ENCODE measurements around the gene MUC7.
A peak's percentile ranks its signal among the peaks of the same experiment; 100 is the strongest.

The MUC7 gene

GRCh38 chr4:70505151-70505748 lies 33.3 kb downstream of the MUC7 start:
- TF ChIP-seq CTCF (IDR thresholded peaks at IDR 0.05; ENCODE audit: extremely low read depth, insufficient read depth, missing control alignments), result peak; percentile 95
- in situ Hi-C loops (cut with MboI; ENCODE audit: low pct_unique_long_range_greater_than_20kb, low sequenced_read_pairs, unreplicated experiment), result no loop called here
- DNase-seq (ENCODE audit: low spot score), result peak; percentile 36

DNA sequence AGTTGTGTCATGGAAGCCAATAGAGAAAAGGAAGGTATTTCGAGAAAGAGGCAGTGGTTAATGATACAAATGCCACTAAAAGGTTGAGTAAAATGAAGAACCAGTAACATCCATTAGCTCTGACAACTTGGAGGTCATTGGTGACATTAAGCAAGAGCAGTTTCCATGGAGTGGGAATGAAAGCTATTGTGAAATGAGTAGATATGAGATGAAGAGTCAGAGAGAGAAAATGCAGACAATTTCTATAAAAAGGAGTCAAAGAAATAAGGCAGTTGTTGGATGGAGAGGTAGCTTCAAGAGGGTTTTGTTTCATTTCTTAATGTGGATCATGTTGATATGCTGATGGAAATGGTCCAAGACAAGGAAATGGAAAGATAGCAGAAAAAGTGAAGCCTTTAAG lies 36.8 kb downstream of the MUC7 start:
- in situ Hi-C loops (cut with MboI; ENCODE audit: low pct_unique_long_range_greater_than_20kb, low sequenced_read_pairs, unreplicated experiment), result no loop called here
- no peak for TF ChIP-seq CTCF (IDR thresholded peaks at IDR 0.05; ENCODE audit: extremely low read depth, insufficient read depth, missing control alignments)
- DNase-seq (ENCODE audit: low spot score), result no peak

GRCh38 chr4:70511365-70511764 lies 39.4 kb downstream of the MUC7 start:
- no peak for DNase-seq (ENCODE audit: low spot score)
- in situ Hi-C loops (cut with MboI; ENCODE audit: low pct_unique_long_range_greater_than_20kb, low sequenced_read_pairs, unreplicated experiment), result no loop called here
- no peak for TF ChIP-seq CTCF (IDR thresholded peaks at IDR 0.05; ENCODE audit: extremely low read depth, insufficient read depth, missing control alignments)

DNA sequence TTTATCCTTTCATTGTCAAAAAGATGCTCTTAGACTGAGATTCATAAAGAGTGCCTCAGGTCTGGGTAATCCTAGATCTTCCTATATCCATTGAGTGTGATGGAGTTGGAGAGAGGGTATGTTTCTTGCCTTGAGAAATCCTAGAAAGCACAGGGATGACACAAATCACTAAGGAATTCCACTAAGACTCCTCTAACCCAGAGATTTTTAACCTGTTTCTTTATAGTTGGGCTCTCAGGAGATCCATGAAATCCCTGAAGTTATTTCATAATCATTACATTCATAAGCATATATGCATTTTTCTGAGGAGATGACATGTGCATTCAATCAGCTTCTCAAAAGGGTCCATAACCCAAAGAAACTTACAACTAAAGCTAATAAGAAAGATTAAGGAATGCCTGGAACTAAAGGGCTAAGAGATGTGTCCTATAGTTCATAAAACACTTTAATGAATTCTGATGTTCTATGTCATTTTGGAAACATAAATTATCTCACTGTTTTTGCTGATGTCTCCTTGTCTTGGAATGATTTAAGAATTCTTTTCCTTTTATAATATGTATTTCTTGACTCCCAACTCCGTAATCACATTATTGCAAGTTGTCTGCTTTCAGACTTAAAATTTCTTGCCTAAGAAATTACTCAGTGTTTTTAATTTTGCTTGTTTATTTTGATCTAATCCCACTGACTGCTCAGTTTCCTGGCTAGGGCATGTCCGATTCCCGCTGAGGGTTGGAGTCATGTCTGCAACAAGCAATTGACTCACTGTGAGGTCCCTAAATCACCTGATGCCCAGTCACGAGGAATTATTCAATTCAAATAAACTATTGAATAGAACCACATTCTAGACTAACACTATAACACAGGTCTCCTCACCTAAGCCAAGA lies 43.6 kb downstream of the MUC7 start:
- in situ Hi-C loops (cut with MboI; ENCODE audit: low pct_unique_long_range_greater_than_20kb, low sequenced_read_pairs, unreplicated experiment), result no loop called here
- DNase-seq (ENCODE audit: low spot score), result no peak
- no peak for TF ChIP-seq CTCF (IDR thresholded peaks at IDR 0.05; ENCODE audit: extremely low read depth, insufficient read depth, missing control alignments)

- DNase-seq (ENCODE audit: low spot score), result no peak
- in situ Hi-C loops (cut with MboI; ENCODE audit: low pct_unique_long_range_greater_than_20kb, low sequenced_read_pairs, unreplicated experiment), result no loop called here
- no peak for TF ChIP-seq CTCF (IDR thresholded peaks at IDR 0.05; ENCODE audit: extremely low read depth, insufficient read depth, missing control alignments)
Observed at GRCh38 chr4:70518269-70518668, 46.3 kb downstream of the MUC7 start, which contains the start of gene AMTN. AMTN (plus strand) TSS chr4:70518569; CDS start chr4:70518778, 209 bp downstream.

- in situ Hi-C loops (cut with MboI; ENCODE audit: low pct_unique_long_range_greater_than_20kb, low sequenced_read_pairs, unreplicated experiment), result no loop called here
- no peak for TF ChIP-seq CTCF (IDR thresholded peaks at IDR 0.05; ENCODE audit: extremely low read depth, insufficient read depth, missing control alignments)
- DNase-seq (ENCODE audit: low spot score), result no peak
Observed at GRCh38 chr4:70518716-70519115, 46.7 kb downstream of the MUC7 start.
